Measurements from ENCODE around the gene HIKESHI. TPM values are rescaled to one million over a fixed set of nuclear protein-coding genes. Genes with fewer than 3 reads are reported as not detected.

The HIKESHI gene
- total RNA-seq, 4 donors from 2014 or later, result 30.1 to 60.9 (median 51.8) TPM

- Histone ChIP-seq H3K9me3 (no peaks in the 10 kb centered on the region), H3K27me3 (no peaks in the 10 kb centered on the region), H3K4me3 (no peak overlapping the region), H3K4me1 (no peaks in the 10 kb centered on the region), H3K27ac (no peak overlapping the region), H3K36me3 (no peaks in the 10 kb centered on the region)
- in situ Hi-C loops (cut with MboI; ENCODE audit: low sequenced_read_pairs in 4 of 4), result no loop called here
- ATAC-seq (no peak), DNase-seq (no peak)
- intact Hi-C loops (cut with DNase I; ENCODE audit: low total_unique reads), result no loop called here
- TF ChIP-seq POLR2A (IDR thresholded peaks at IDR 0.05), result no peak
- TF ChIP-seq, protein P1, sequence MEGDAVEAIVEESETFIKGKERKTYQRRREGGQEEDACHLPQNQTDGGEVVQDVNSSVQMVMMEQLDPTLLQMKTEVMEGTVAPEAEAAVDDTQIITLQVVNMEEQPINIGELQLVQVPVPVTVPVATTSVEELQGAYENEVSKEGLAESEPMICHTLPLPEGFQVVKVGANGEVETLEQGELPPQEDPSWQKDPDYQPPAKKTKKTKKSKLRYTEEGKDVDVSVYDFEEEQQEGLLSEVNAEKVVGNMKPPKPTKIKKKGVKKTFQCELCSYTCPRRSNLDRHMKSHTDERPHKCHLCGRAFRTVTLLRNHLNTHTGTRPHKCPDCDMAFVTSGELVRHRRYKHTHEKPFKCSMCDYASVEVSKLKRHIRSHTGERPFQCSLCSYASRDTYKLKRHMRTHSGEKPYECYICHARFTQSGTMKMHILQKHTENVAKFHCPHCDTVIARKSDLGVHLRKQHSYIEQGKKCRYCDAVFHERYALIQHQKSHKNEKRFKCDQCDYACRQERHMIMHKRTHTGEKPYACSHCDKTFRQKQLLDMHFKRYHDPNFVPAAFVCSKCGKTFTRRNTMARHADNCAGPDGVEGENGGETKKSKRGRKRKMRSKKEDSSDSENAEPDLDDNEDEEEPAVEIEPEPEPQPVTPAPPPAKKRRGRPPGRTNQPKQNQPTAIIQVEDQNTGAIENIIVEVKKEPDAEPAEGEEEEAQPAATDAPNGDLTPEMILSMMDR (IDR thresholded peaks at IDR 0.05 in 4 of 5, conservative IDR thresholded peaks at IDR 0.05 in 1 of 5), result no peak
These were observed 58.8 kb downstream of the HIKESHI start for GRCh38 chr11:86360775-86361395.

DNA sequence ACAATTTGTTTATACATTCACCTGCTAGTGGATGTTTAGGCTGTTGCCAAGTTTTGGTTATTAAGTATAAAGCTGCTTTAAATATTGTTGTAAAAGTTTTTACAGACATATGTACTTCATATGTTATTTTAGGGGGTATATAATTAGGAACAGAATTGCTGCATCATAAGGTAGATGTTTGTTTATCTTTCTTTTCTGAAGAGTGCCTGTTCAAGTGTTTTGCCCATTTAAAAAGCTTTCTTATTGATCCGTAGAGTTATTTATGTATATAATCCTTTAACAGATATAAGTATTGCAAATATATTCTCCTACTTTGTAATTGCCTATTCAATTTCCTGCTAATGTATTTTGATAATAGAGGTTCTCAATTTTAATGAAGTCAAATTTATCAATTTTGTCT lies 61.4 kb downstream of the HIKESHI start:
- intact Hi-C loops (cut with DNase I; ENCODE audit: low total_unique reads) (no loop called here), in situ Hi-C loops (cut with MboI; ENCODE audit: low sequenced_read_pairs in 4 of 4) (no loop called here)
- TF ChIP-seq, protein P1 (IDR thresholded peaks at IDR 0.05 in 4 of 5, conservative IDR thresholded peaks at IDR 0.05 in 1 of 5), result no peak
- no peak for TF ChIP-seq POLR2A (IDR thresholded peaks at IDR 0.05)

DNA sequence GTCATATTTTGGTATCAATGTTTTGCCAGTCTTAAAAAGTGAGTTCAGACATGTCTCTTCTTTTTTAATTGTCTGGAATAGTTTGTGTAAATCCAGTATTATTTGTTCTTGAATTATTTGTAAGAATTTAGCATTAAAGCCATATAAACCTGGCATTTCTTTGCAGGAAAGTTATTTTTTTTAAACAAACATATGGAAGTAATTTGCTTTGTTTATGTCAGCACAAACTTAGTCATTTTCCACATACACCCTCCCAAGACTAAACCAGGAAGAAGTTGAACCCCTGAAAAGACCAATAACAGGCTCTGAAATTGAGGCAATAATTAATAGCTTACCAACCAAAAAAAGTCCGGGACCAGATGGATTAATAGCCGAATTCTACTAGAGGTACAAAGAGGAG lies 63.5 kb downstream of the HIKESHI start:
- TF ChIP-seq, protein P1 (IDR thresholded peaks at IDR 0.05 in 4 of 5, conservative IDR thresholded peaks at IDR 0.05 in 1 of 5), result no peak
- TF ChIP-seq POLR2A (IDR thresholded peaks at IDR 0.05), result no peak
- DNase-seq (no peak), ATAC-seq (no peak)
- no peaks in the 10 kb centered on the region for H3K36me3 ChIP-seq
- no peaks in the 10 kb centered on the region for H3K9me3 ChIP-seq
- H3K27ac ChIP-seq, result no peak overlapping the region
- no peaks in the 10 kb centered on the region for H3K27me3 ChIP-seq
- H3K4me3 ChIP-seq, result no peak overlapping the region
- in situ Hi-C loops (cut with MboI; ENCODE audit: low sequenced_read_pairs in 4 of 4), result no loop called here
- intact Hi-C loops (cut with DNase I; ENCODE audit: low total_unique reads), result no loop called here
- peaks cover 0 to 6% of the 10 kb centered on the region in 2 donors for H3K4me1 ChIP-seq

More for the DNA sequence above, 61.4 kb downstream of the HIKESHI start:
- ATAC-seq (no peak), DNase-seq (no peak)
- no peaks in the 10 kb centered on the region for H3K27me3 ChIP-seq
- no peak overlapping the region for H3K4me3 ChIP-seq
- H3K4me1 ChIP-seq, result no peaks in the 10 kb centered on the region
- no peak overlapping the region for H3K27ac ChIP-seq
- H3K36me3 ChIP-seq, result no peaks in the 10 kb centered on the region
- no peaks in the 10 kb centered on the region for H3K9me3 ChIP-seq

GRCh38 chr11:86369668-86370067 lies 67.6 kb downstream of the HIKESHI start:
- Histone ChIP-seq H3K27ac (no peak overlapping the region), H3K27me3 (no peaks in the 10 kb centered on the region), H3K36me3 (no peaks in the 10 kb centered on the region), H3K4me3 (no peak overlapping the region), H3K9me3 (no peaks in the 10 kb centered on the region), H3K4me1 (peaks cover 0 to 6% of the 10 kb centered on the region in 2 donors)
- TF ChIP-seq POLR2A (IDR thresholded peaks at IDR 0.05), result no peak
- TF ChIP-seq, protein P1 (IDR thresholded peaks at IDR 0.05 in 4 of 5, conservative IDR thresholded peaks at IDR 0.05 in 1 of 5), result no peak
- in situ Hi-C loops (cut with MboI; ENCODE audit: low sequenced_read_pairs in 4 of 4), result no loop called here
- ATAC-seq (no peak), DNase-seq (no peak)
- intact Hi-C loops (cut with DNase I; ENCODE audit: low total_unique reads), result no loop called here

DNA sequence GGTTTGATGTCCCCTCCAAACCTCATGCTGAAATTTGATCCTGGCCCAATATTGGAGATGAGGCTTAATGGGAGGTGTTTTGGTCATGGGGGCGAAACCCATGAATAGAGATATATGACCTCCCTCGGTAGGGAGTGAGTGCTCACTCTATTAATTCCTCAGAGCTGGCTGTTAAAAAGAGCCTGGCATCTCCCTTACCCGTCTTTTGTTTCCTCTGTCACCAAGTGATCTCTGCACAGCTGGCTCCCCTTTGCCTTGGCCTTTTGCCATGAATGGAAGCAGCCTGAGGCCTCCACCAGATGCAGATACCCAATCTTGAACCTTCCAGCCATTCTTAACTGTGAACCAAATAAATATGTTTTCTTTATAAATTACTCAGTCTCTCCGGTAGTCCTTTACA lies 68.1 kb downstream of the HIKESHI start:
- Histone ChIP-seq H3K4me3 (no peak overlapping the region), H3K27me3 (no peaks in the 10 kb centered on the region), H3K9me3 (no peaks in the 10 kb centered on the region), H3K36me3 (no peaks in the 10 kb centered on the region), H3K4me1 (peaks cover 0 to 6% of the 10 kb centered on the region in 2 donors), H3K27ac (no peak overlapping the region)
- intact Hi-C loops (cut with DNase I; ENCODE audit: low total_unique reads) (no loop called here), in situ Hi-C loops (cut with MboI; ENCODE audit: low sequenced_read_pairs in 4 of 4) (no loop called here)
- DNase-seq (no peak), ATAC-seq (peak in 1 of 2 donors; percentile 39)
- no peak for TF ChIP-seq POLR2A (IDR thresholded peaks at IDR 0.05)
- TF ChIP-seq, protein P1 (IDR thresholded peaks at IDR 0.05 in 4 of 5, conservative IDR thresholded peaks at IDR 0.05 in 1 of 5), result no peak

All from gastrocnemius medialis (tissue), 4 donors.